Measurements from ENCODE around the gene MRPL23. TPM values are rescaled to one million over a fixed set of nuclear protein-coding genes. Genes with fewer than 3 reads are reported as not detected.

Gene MRPL23
- total and polyA plus RNA-seq, 2 of the 13 experiments (the other 11 are each of a cell fraction or from before 2014, with no cell fraction given) = 67.8 to 123 TPM

DNA sequence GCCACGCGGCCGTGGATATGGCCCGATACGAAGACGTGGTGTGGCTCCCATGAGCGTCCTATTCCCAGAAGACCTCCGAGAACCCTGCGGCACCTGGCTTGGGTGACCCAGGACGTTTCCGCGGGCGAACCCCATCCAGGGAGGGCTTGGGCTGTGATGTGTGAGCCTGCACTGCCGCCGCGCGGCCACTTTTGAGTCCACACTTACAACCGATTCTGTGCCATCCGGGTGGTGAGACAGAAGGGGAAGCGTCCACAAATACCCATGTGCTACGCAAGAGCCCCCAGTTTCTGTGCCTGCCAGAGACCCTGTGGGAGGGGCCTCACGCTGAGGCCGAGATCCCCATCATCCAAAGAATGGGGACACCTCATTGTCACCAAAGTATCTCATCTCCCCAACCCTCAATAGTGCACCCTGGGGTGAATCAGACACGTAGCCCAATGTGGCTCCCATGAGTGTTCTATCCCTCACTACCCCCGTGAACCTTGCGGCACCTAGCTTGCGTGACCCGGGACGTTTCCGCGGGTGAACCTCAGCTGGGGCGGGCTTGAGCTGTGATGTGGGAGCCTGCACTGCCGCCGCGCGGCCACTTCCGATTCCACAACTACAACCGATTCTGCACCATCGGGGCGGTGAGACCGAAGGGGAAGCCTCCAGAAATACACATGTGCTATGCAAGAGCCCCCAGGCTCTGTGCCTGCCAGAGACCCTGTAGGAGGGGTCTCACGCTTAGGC is 55.1 kb downstream of the MRPL23 start (continued):
- TF ChIP-seq, protein P1, sequence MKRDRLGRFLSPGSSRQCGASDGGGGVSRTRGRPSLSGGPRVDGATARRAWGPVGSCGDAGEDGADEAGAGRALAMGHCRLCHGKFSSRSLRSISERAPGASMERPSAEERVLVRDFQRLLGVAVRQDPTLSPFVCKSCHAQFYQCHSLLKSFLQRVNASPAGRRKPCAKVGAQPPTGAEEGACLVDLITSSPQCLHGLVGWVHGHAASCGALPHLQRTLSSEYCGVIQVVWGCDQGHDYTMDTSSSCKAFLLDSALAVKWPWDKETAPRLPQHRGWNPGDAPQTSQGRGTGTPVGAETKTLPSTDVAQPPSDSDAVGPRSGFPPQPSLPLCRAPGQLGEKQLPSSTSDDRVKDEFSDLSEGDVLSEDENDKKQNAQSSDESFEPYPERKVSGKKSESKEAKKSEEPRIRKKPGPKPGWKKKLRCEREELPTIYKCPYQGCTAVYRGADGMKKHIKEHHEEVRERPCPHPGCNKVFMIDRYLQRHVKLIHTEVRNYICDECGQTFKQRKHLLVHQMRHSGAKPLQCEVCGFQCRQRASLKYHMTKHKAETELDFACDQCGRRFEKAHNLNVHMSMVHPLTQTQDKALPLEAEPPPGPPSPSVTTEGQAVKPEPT (CRISPR knock-in tag; IDR thresholded peaks at IDR 0.05; ENCODE audit: low read depth) = no peak

DNA sequence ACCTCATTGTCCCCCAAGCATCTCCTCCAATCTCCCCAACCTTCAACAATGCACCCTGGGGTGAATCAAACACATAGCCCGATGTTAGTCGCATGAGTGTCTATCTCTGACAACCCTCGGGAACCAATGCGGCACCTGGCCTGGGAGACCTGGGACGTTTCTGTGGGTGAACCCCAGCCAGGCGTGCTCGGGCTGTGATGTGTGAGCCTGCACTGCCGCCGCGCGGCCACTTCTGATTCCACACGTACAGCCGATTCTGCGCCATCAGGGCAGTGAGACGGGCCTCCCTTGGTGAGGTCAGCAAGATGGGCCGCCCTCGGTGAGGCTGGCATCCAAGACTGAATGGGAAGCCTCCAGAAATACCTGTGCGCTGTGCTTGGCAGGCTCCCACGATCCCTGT is 55.7 kb downstream of the MRPL23 start:
- H3K4me2 ChIP-seq (ENCODE audit: low read depth, low read length) = no peak overlapping the region
- no peak overlapping the region for H3K27ac ChIP-seq (ENCODE audit: extremely low read length, insufficient read depth, low read length)
- DNase-seq (ENCODE audit: low spot score) (no peak), ATAC-seq (no peak), FAIRE-seq (no peak)
- H3K27me3 ChIP-seq (ENCODE audit: control insufficient read depth in 1 of 2, insufficient read depth in 2 of 2, low read length in 2 of 2) = no peaks in the 10 kb centered on the region
- no peaks in the 10 kb centered on the region for H3K9me3 ChIP-seq (ENCODE audit: low read length)
- H3K4me3 ChIP-seq (replicated peaks in 1 of 3; ENCODE audit: insufficient read depth in 1 of 3, low read depth in 2 of 3, low read length in 3 of 3) = no peak overlapping the region
- H3K9ac ChIP-seq (ENCODE audit: insufficient read depth, low read depth, low read length) = no peak overlapping the region
- BruUV-seq (replicated peaks) = no TSS peak
- no peaks in the 10 kb centered on the region for H3K4me1 ChIP-seq (ENCODE audit: insufficient read depth, low read length)
- ChIA-PET POLR2A (no interaction called here), CTCF (ENCODE audit: low intra/inter-chr PET ratio, low total read pairs) (no interaction called here)
- intact Hi-C loops (cut with micrococcal nuclease; ENCODE audit: unreplicated experiment) = no loop called here
- H4K20me1 ChIP-seq (ENCODE audit: insufficient read depth, low read length) = no peaks in the 10 kb centered on the region
- no peaks in the 10 kb centered on the region for H3K79me2 ChIP-seq (ENCODE audit: insufficient read depth, low read length)
- no peak overlapping the region for H2AFZ ChIP-seq (ENCODE audit: low read length)
- H3K36me3 ChIP-seq (replicated peaks in 1 of 2; ENCODE audit: control insufficient read depth in 1 of 2, insufficient read depth in 2 of 2, low read length in 2 of 2) = no peaks in the 10 kb centered on the region
- WGBS (ENCODE audit: low lambda C conversion rate) = no CpG with 5 or more reads among the region's 19 CpGs
- no peak for TF ChIP-seq KMT2A (CRISPR knock-in tag; IDR thresholded peaks at IDR 0.05)
- TF ChIP-seq NR1H2 (CRISPR knock-in tag; IDR thresholded peaks at IDR 0.05; ENCODE audit: borderline replicate concordance, low read depth) = no peak
- TF ChIP-seq HOXD1 (CRISPR knock-in tag; IDR thresholded peaks at IDR 0.05) = no peak
- TF ChIP-seq, protein P2, sequence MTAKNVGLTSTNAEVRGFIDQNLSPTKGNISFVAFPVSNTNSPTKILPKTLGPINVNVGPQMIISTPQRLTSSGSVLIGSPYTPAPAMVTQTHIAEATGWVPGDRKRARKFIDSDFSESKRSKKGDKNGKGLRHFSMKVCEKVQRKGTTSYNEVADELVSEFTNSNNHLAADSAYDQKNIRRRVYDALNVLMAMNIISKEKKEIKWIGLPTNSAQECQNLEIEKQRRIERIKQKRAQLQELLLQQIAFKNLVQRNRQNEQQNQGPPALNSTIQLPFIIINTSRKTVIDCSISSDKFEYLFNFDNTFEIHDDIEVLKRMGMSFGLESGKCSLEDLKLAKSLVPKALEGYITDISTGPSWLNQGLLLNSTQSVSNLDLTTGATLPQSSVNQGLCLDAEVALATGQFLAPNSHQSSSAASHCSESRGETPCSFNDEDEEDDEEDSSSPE (CRISPR knock-in tag; IDR thresholded peaks at IDR 0.05) = no peak
- TF ChIP-seq, protein P3, sequence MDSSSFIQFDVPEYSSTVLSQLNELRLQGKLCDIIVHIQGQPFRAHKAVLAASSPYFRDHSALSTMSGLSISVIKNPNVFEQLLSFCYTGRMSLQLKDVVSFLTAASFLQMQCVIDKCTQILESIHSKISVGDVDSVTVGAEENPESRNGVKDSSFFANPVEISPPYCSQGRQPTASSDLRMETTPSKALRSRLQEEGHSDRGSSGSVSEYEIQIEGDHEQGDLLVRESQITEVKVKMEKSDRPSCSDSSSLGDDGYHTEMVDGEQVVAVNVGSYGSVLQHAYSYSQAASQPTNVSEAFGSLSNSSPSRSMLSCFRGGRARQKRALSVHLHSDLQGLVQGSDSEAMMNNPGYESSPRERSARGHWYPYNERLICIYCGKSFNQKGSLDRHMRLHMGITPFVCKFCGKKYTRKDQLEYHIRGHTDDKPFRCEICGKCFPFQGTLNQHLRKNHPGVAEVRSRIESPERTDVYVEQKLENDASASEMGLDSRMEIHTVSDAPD (CRISPR knock-in tag; IDR thresholded peaks at IDR 0.05) = no peak
- TF ChIP-seq FOXK2 (IDR thresholded peaks at IDR 0.05) = no peak
- TF ChIP-seq CREB1 (IDR thresholded peaks at IDR 0.05) = no peak
- no peak for TF ChIP-seq CREB1 (CRISPR knock-in tag; IDR thresholded peaks at IDR 0.05)
- TF ChIP-seq RARA (CRISPR knock-in tag; IDR thresholded peaks at IDR 0.05) = no peak
- TF ChIP-seq SIX1 (CRISPR knock-in tag; IDR thresholded peaks at IDR 0.05; ENCODE audit: borderline replicate concordance) = no peak
- no peak for TF ChIP-seq ZNF724P (CRISPR knock-in tag; IDR thresholded peaks at IDR 0.05; ENCODE audit: borderline replicate concordance)
- TF ChIP-seq ZNF792 (CRISPR knock-in tag; IDR thresholded peaks at IDR 0.05) = no peak
- no peak for TF ChIP-seq STAG1 (CRISPR knock-in tag; IDR thresholded peaks at IDR 0.05)
- TF ChIP-seq ZSCAN22 (CRISPR knock-in tag; IDR thresholded peaks at IDR 0.05) = no peak
- in situ Hi-C loops (cut with HindIII; ENCODE audit: extremely low pct_ligation_motif_present, low pct_unique_long_range_greater_than_20kb) = no loop called here

Data from HepG2 (cell line).